ENCODE results near the gene GABRG3.

GRCh38 chr15:27482287-27482686 is 511.3 kb downstream of the GABRG3 start:
- TF ChIP-seq CTCF (IDR thresholded peaks at IDR 0.05) (no peak), EP300 (IDR thresholded peaks at IDR 0.05) (no peak), POLR2A (IDR thresholded peaks at IDR 0.05; ENCODE audit: low read depth) (no peak)
